Measurements from ENCODE around the gene TRERF1.

The TRERF1 gene

GRCh38 chr6:42388046-42388445 is 63.7 kb downstream of the TRERF1 start:
- no peak overlapping the region for H2BK5ac ChIP-seq (ENCODE audit: low read depth, low read length, poor library complexity, severe bottlenecking)
- no peak overlapping the region for H3K4me2 ChIP-seq (ENCODE audit: low read length, poor library complexity, severe bottlenecking)
- no peak overlapping the region for H3K14ac ChIP-seq (ENCODE audit: low read length in 2 of 2)
- no peak overlapping the region for H3K4ac ChIP-seq (ENCODE audit: low read depth in 1 of 2, low read length in 2 of 2)
- no peak overlapping the region for H2BK15ac ChIP-seq (ENCODE audit: low read depth, poor library complexity, severe bottlenecking)
- H2BK12ac ChIP-seq (ENCODE audit: low read length in 2 of 2), result no peak overlapping the region
- H3K36me3 ChIP-seq (ENCODE audit: control insufficient read depth in 1 of 2, insufficient read depth in 2 of 2, low read depth in 1 of 2, low read length in 2 of 2), result peaks cover 5 to 6% of the 10 kb centered on the region in 2 experiments
- no peak overlapping the region for H2BK120ac ChIP-seq (ENCODE audit: low read depth, low read length)
- H3K9me3 ChIP-seq (ENCODE audit: control insufficient read depth, low read length), result no peaks in the 10 kb centered on the region
- no peaks in the 10 kb centered on the region for H3K27me3 ChIP-seq (ENCODE audit: control insufficient read depth in 1 of 2, insufficient read depth in 1 of 2, low read length in 2 of 2)
- H2AFZ ChIP-seq (ENCODE audit: low read depth, low read length), result no peak overlapping the region
- no peak overlapping the region for H3K18ac ChIP-seq (ENCODE audit: low read depth in 1 of 2, low read length in 2 of 2)
- no peak overlapping the region for H3K23ac ChIP-seq (ENCODE audit: low read length in 2 of 2)
- WGBS, result over 99% methylated on average over 4 of the region's 4 CpGs
- no peak overlapping the region for H3K27ac ChIP-seq (ENCODE audit: low read length, poor library complexity, severe bottlenecking)
- peaks cover 61% of the 10 kb centered on the region for H3K79me1 ChIP-seq (replicated peaks; ENCODE audit: low read length, poor library complexity, severe bottlenecking)
- no peak overlapping the region for H3K9ac ChIP-seq (ENCODE audit: low read length)
- DNase-seq, result no peak
- H4K91ac ChIP-seq (ENCODE audit: low read length), result no peak overlapping the region
- H2AK5ac ChIP-seq (ENCODE audit: low read length, severe bottlenecking), result no peak overlapping the region
- H4K8ac ChIP-seq (ENCODE audit: low read length), result no peak overlapping the region
- H3K4me1 ChIP-seq (ENCODE audit: control insufficient read depth, insufficient read depth, low read depth, low read length), result peaks cover 6% of the 10 kb centered on the region
- no peak overlapping the region for H3K4me3 ChIP-seq (ENCODE audit: insufficient read depth in 1 of 2, low read depth in 1 of 2, low read length in 2 of 2)

- H3K18ac ChIP-seq (ENCODE audit: low read depth in 1 of 2, low read length in 2 of 2), result no peak overlapping the region
- H3K27me3 ChIP-seq (ENCODE audit: control insufficient read depth in 1 of 2, insufficient read depth in 1 of 2, low read length in 2 of 2), result no peaks in the 10 kb centered on the region
- no peak overlapping the region for H2BK12ac ChIP-seq (ENCODE audit: low read length in 2 of 2)
- H3K4ac ChIP-seq (ENCODE audit: low read depth in 1 of 2, low read length in 2 of 2), result no peak overlapping the region
- no peak overlapping the region for H3K9ac ChIP-seq (ENCODE audit: low read length)
- peaks cover 4% of the 10 kb centered on the region for H3K4me1 ChIP-seq (ENCODE audit: control insufficient read depth, insufficient read depth, low read depth, low read length)
- H3K4me3 ChIP-seq (ENCODE audit: insufficient read depth in 1 of 2, low read depth in 1 of 2, low read length in 2 of 2), result no peak overlapping the region
- H2BK5ac ChIP-seq (ENCODE audit: low read depth, low read length, poor library complexity, severe bottlenecking), result no peak overlapping the region
- H3K23ac ChIP-seq (ENCODE audit: low read length in 2 of 2), result no peak overlapping the region
- no peak overlapping the region for H3K27ac ChIP-seq (ENCODE audit: low read length, poor library complexity, severe bottlenecking)
- no peak overlapping the region for H2AK5ac ChIP-seq (ENCODE audit: low read length, severe bottlenecking)
- no peaks in the 10 kb centered on the region for H3K9me3 ChIP-seq (ENCODE audit: control insufficient read depth, low read length)
- peaks cover 57% of the 10 kb centered on the region for H3K79me1 ChIP-seq (replicated peaks; ENCODE audit: low read length, poor library complexity, severe bottlenecking)
- no peak overlapping the region for H3K4me2 ChIP-seq (ENCODE audit: low read length, poor library complexity, severe bottlenecking)
- no peak overlapping the region for H2AFZ ChIP-seq (ENCODE audit: low read depth, low read length)
- no peak for DNase-seq
- H4K8ac ChIP-seq (ENCODE audit: low read length), result no peak overlapping the region
- peaks cover 3 to 8% of the 10 kb centered on the region in 2 experiments for H3K36me3 ChIP-seq (ENCODE audit: control insufficient read depth in 1 of 2, insufficient read depth in 2 of 2, low read depth in 1 of 2, low read length in 2 of 2)
- H2BK15ac ChIP-seq (ENCODE audit: low read depth, poor library complexity, severe bottlenecking), result no peak overlapping the region
- H4K91ac ChIP-seq (ENCODE audit: low read length), result no peak overlapping the region
- H2BK120ac ChIP-seq (ENCODE audit: low read depth, low read length), result no peak overlapping the region
- H3K14ac ChIP-seq (ENCODE audit: low read length in 2 of 2), result no peak overlapping the region
- 93% methylated on average over 3 of the region's 4 CpGs for WGBS
Observed at GRCh38 chr6:42387336-42387735, 64.4 kb downstream of the TRERF1 start.

GRCh38 chr6:42385339-42385738 is 66.4 kb downstream of the TRERF1 start:
- Histone ChIP-seq H2BK12ac (ENCODE audit: low read length in 2 of 2) (no peak overlapping the region), H3K4me3 (ENCODE audit: insufficient read depth in 1 of 2, low read depth in 1 of 2, low read length in 2 of 2) (no peak overlapping the region), H3K27ac (ENCODE audit: low read length, poor library complexity, severe bottlenecking) (no peak overlapping the region), H3K9ac (ENCODE audit: low read length) (no peak overlapping the region), H4K8ac (ENCODE audit: low read length) (no peak overlapping the region), H3K4me1 (ENCODE audit: control insufficient read depth, insufficient read depth, low read depth, low read length) (peaks cover 4% of the 10 kb centered on the region), H2BK15ac (ENCODE audit: low read depth, poor library complexity, severe bottlenecking) (no peak overlapping the region), H3K18ac (ENCODE audit: low read depth in 1 of 2, low read length in 2 of 2) (no peak overlapping the region), H3K4me2 (ENCODE audit: low read length, poor library complexity, severe bottlenecking) (no peak overlapping the region), H4K91ac (ENCODE audit: low read length) (no peak overlapping the region), H3K4ac (ENCODE audit: low read depth in 1 of 2, low read length in 2 of 2) (no peak overlapping the region), H2BK5ac (ENCODE audit: low read depth, low read length, poor library complexity, severe bottlenecking) (no peak overlapping the region), H3K27me3 (ENCODE audit: control insufficient read depth in 1 of 2, insufficient read depth in 1 of 2, low read length in 2 of 2) (no peaks in the 10 kb centered on the region), H2AK5ac (ENCODE audit: low read length, severe bottlenecking) (no peak overlapping the region), H2AFZ (ENCODE audit: low read depth, low read length) (no peak overlapping the region), H3K36me3 (ENCODE audit: control insufficient read depth in 1 of 2, insufficient read depth in 2 of 2, low read depth in 1 of 2, low read length in 2 of 2) (peaks cover 0 to 12% of the 10 kb centered on the region in 2 experiments), H3K23ac (ENCODE audit: low read length in 2 of 2) (no peak overlapping the region), H3K79me1 (replicated peaks; ENCODE audit: low read length, poor library complexity, severe bottlenecking) (peaks cover 57% of the 10 kb centered on the region), H2BK120ac (ENCODE audit: low read depth, low read length) (no peak overlapping the region), H3K14ac (ENCODE audit: low read length in 2 of 2) (no peak overlapping the region), H3K9me3 (ENCODE audit: control insufficient read depth, low read length) (no peaks in the 10 kb centered on the region)
- DNase-seq, result no peak
- WGBS, result 97% methylated on average over 5 of the region's 5 CpGs

GRCh38 chr6:42383421-42384205 is 68.1 kb downstream of the TRERF1 start:
- Histone ChIP-seq H4K91ac (ENCODE audit: low read length) (no peak overlapping the region), H3K9me3 (ENCODE audit: control insufficient read depth, low read length) (no peaks in the 10 kb centered on the region), H3K9ac (ENCODE audit: low read length) (no peak overlapping the region), H2AFZ (ENCODE audit: low read depth, low read length) (no peak overlapping the region), H3K27ac (ENCODE audit: low read length, poor library complexity, severe bottlenecking) (no peak overlapping the region), H3K79me1 (replicated peaks; ENCODE audit: low read length, poor library complexity, severe bottlenecking) (peaks cover 59% of the 10 kb centered on the region), H3K36me3 (ENCODE audit: control insufficient read depth in 1 of 2, insufficient read depth in 2 of 2, low read depth in 1 of 2, low read length in 2 of 2) (peaks cover 0 to 10% of the 10 kb centered on the region in 2 experiments), H2BK15ac (ENCODE audit: low read depth, poor library complexity, severe bottlenecking) (no peak overlapping the region), H3K4me1 (ENCODE audit: control insufficient read depth, insufficient read depth, low read depth, low read length) (peaks cover 4% of the 10 kb centered on the region), H3K27me3 (ENCODE audit: control insufficient read depth in 1 of 2, insufficient read depth in 1 of 2, low read length in 2 of 2) (no peaks in the 10 kb centered on the region), H3K4ac (ENCODE audit: low read depth in 1 of 2, low read length in 2 of 2) (no peak overlapping the region), H2BK12ac (ENCODE audit: low read length in 2 of 2) (peak overlapping the region in 1 of 2 experiments; percentile 49), H3K14ac (ENCODE audit: low read length in 2 of 2) (no peak overlapping the region), H2AK5ac (ENCODE audit: low read length, severe bottlenecking) (no peak overlapping the region), H3K4me3 (ENCODE audit: insufficient read depth in 1 of 2, low read depth in 1 of 2, low read length in 2 of 2) (no peak overlapping the region), H4K8ac (ENCODE audit: low read length) (no peak overlapping the region), H3K18ac (ENCODE audit: low read depth in 1 of 2, low read length in 2 of 2) (no peak overlapping the region), H2BK120ac (ENCODE audit: low read depth, low read length) (no peak overlapping the region), H3K4me2 (ENCODE audit: low read length, poor library complexity, severe bottlenecking) (no peak overlapping the region), H3K23ac (ENCODE audit: low read length in 2 of 2) (no peak overlapping the region), H2BK5ac (ENCODE audit: low read depth, low read length, poor library complexity, severe bottlenecking) (no peak overlapping the region)
- 94% methylated on average over 5 of the region's 6 CpGs for WGBS
- no peak for DNase-seq

Data from mesenchymal stem cell (in vitro differentiated cells and primary cell).